NT2/D1 (cell line): ENCODE data around the gene ACTR3C.
"Not testable (repeated sequence)": the region's sequence is repeated elsewhere in the genome, so short reads cannot be mapped to it uniquely, and the experiment has no call there.

ENCODE experiments used
- DNase-seq: peaks from one replicate; pipeline ENCODE4 v3.0.0-alpha.2; 2011; ENCODE audit warnings: low read depth, low spot score
- H3K27me3 ChIP-seq: 2 replicates; pipeline ENCODE4 v1.6.0; 2011; ENCODE audit warnings: mild to moderate bottlenecking; ENCODE audit not compliant: insufficient read length, insufficient read depth
- H3K36me3 ChIP-seq: 2 replicates; pipeline ENCODE4 v1.6.1; 2011; ENCODE audit warnings: mild to moderate bottlenecking, low read length, mixed read lengths; ENCODE audit not compliant: insufficient read depth, insufficient read length
- H3K4me1 ChIP-seq: 2 replicates; pipeline ENCODE4 v1.5.1; 2011; ENCODE audit not compliant: insufficient read depth, insufficient read length
- H3K4me3 ChIP-seq: 2 replicates; pipeline ENCODE4 v1.5.1; 2011; ENCODE audit warnings: low read depth; ENCODE audit not compliant: insufficient read length
- H3K9ac ChIP-seq: 2 replicates; pipeline ENCODE4 v1.6.0; 2011; ENCODE audit warnings: low read depth; ENCODE audit not compliant: insufficient read length
- H3K9me3 ChIP-seq: 2 replicates; pipeline ENCODE4 v1.5.1; 2011; ENCODE audit warnings: mild to moderate bottlenecking, low read length; ENCODE audit not compliant: insufficient read depth

The ACTR3C gene

DNA sequence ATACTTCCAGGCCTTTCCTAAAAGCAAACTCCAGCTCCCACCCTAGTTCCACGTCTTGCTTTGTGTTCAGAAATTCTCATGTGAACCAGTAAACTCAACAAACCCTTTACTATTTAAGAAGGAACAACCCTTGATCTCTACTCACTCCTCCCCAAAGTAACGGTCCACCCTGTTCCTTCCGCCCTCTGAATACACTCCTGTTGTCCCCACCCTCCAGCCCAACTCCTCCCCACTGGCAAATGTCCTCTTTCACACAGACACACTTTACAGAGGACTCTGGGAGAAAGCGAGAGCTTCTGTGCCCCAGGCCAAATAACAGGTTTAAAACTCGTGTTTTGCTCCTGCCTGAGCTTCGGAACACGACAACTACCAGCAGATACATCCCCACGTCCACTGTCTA is 55.1 kb downstream of the ACTR3C start:
- H3K9ac ChIP-seq, H3K4me1 ChIP-seq, H3K36me3 ChIP-seq, DNase-seq, H3K27me3 ChIP-seq, H3K4me3 ChIP-seq, H3K9me3 ChIP-seq: not testable (repeated sequence)

DNA sequence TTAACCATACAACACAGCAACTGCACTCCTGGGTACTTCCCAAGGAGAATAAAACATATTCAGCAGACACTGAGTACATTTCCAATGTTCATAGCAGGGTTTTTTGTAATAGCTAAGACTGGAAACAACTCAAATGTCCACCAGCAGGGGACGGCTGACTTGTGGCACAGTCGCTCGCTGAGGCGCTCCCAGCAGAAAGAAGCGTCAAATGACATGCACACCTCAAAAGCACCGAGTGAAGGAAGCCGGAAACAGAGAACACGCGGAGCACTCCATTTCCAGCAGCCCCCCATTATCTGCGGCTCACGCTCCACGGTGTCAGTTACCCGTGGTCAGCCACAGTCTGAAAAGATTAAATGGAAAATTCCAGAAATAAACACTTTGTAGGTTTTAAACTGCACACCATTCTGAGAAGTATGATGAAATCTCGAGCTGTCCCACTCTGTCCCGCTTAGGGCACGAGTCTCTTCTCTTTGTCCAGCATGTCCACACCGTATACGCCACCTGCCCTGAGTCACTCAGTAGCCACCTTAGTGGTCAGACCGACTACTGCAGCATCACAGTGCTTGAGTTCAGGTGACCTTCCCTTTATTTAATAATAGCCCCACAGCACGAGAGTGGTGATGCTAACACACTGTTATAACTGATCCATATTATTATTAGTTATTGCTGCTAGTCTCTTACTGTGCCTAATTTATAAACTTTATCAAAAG is 56.2 kb downstream of the ACTR3C start:
- H3K9me3 ChIP-seq, H3K9ac ChIP-seq, DNase-seq, H3K36me3 ChIP-seq, H3K4me3 ChIP-seq, H3K4me1 ChIP-seq, H3K27me3 ChIP-seq: not testable (repeated sequence)

- DNase-seq: not testable (repeated sequence)
These were observed 60.7 kb downstream of the ACTR3C start for GRCh38 chr7:150262656-150263055.

GRCh38 chr7:150247745-150248144 is 75.6 kb downstream of the ACTR3C start:
- not testable (repeated sequence) for H3K36me3 ChIP-seq, H3K9ac ChIP-seq, H3K9me3 ChIP-seq, H3K4me3 ChIP-seq, H3K27me3 ChIP-seq, H3K4me1 ChIP-seq, DNase-seq

More at GRCh38 chr7:150262656-150263055, 60.7 kb downstream of the ACTR3C start:
- H3K36me3 ChIP-seq, H3K27me3 ChIP-seq, H3K4me1 ChIP-seq, H3K9me3 ChIP-seq, H3K9ac ChIP-seq, H3K4me3 ChIP-seq: not testable (repeated sequence)

DNA sequence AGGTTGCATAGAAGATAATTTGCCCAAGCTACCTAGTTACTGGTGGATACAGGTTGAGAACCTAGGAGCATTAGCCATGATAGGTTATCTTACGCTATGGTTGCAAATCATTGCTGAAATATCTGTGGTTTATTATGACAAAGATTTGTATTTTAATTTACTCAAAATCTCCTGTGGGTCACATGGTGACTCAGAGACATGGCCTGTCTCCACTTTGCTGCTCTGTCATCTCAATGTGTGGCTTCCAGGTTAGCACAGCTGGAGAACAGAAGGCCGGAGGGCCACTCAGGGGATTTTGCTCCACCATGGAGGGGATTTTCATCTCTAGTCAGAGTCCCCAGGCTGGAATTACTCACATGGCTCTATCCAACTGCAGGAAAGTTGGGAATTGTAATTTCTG is 78.1 kb downstream of the ACTR3C start:
- not testable (repeated sequence) for DNase-seq, H3K9ac ChIP-seq, H3K4me1 ChIP-seq, H3K4me3 ChIP-seq, H3K36me3 ChIP-seq, H3K27me3 ChIP-seq, H3K9me3 ChIP-seq

DNA sequence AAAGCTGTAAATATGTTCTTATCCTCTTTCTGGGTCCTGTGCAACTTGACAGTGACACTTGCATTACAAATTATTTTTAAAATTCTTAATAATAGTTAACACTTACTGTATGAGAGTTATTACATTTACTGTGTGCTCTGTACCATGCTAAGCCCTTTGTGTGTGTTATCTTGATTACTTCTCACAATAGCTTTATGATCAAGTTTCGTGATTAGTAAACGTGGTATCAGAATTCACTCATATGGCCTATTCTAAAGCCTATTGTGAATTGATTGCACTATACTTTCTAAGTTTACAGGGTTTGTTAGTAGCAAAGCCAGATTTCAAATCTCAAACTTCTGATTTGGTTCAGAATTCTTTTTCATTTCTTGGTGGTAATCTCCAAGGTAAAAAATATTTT is 80.4 kb downstream of the ACTR3C start:
- H3K9ac ChIP-seq, H3K4me1 ChIP-seq: not testable (repeated sequence)

DNA sequence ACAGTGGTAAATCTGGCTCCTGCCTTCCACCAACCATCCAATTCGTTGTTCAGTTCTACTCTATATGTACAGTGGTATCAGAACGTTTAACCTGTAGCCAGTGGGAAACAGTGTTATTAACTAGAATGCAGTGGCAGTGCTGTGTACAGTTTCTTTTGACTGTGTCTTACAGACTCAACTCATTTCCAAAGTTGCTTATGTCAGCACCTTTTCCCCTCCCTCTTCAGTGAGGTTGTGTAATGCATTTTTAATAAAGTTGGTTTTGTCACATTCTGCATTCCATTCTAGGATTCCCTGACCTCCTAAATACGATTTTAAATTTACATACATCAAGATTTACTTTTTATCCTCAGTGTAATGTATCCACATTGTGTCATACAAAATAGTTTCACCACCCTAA is 97.9 kb downstream of the ACTR3C start:
- H3K4me3 ChIP-seq, H3K4me1 ChIP-seq, H3K9ac ChIP-seq, DNase-seq, H3K9me3 ChIP-seq, H3K36me3 ChIP-seq: not testable (repeated sequence)
- peaks cover 18% of the 10 kb centered on the region for H3K27me3 ChIP-seq

More for the DNA sequence above, 80.4 kb downstream of the ACTR3C start:
- DNase-seq, H3K9me3 ChIP-seq, H3K27me3 ChIP-seq, H3K4me3 ChIP-seq, H3K36me3 ChIP-seq: not testable (repeated sequence)

DNA sequence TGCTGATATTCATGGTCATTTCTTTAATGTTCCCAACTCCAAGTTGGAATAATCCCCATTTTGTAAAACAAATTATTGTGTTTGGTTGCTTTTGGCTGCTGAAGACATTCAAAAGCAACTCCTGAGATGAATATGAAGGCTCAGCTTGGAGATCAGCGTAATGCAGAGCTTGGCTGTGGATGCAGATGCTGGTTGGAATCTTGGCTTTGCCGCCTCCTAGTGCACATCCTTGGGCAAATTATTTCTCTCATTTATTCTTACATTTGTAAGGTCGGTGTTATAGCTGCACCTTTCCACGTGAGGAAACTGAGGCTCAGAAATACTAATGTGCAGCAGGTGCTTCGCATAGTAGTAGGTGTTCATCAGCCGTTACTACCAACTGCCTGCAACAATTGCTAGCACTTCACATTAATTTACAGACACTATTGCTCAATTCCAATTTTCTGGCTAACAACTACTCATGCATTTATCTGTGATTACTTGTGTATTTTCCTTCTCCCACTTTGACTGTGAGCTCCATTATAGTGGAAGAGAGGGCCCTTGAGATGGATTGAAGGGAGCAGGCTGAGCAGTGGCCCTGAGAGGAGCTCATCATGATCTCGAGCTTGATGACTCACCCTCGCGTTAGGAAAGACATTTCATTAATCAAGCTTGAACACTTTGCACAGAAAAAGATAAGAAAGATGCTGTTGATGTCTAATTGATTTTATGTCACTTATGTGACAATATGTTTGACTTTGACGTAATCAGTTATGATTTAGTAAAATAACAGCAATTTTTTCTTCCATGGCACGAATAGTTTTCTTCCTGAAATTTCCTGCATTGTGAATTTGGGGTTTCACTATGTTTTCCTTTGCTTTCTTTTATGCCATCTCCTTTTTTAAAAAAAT is 101.0 kb downstream of the ACTR3C start:
- H3K4me3 ChIP-seq, H3K4me1 ChIP-seq, H3K9ac ChIP-seq, H3K36me3 ChIP-seq, H3K9me3 ChIP-seq: not testable (repeated sequence)
- peak; percentile 3 for DNase-seq
- peaks cover 28% of the 10 kb centered on the region for H3K27me3 ChIP-seq

GRCh38 chr7:150220673-150221181 is 102.6 kb downstream of the ACTR3C start:
- H3K4me1 ChIP-seq, H3K9me3 ChIP-seq, DNase-seq, H3K9ac ChIP-seq, H3K36me3 ChIP-seq: not testable (repeated sequence)
- peak overlapping the region; percentile 29 for H3K4me3 ChIP-seq
- peaks cover 28% of the 10 kb centered on the region for H3K27me3 ChIP-seq

GRCh38 chr7:150219941-150220658 is 103.2 kb downstream of the ACTR3C start:
- not testable (repeated sequence) for DNase-seq, H3K4me3 ChIP-seq, H3K9ac ChIP-seq, H3K9me3 ChIP-seq, H3K36me3 ChIP-seq, H3K4me1 ChIP-seq
- H3K27me3 ChIP-seq: peaks cover 28% of the 10 kb centered on the region

DNA sequence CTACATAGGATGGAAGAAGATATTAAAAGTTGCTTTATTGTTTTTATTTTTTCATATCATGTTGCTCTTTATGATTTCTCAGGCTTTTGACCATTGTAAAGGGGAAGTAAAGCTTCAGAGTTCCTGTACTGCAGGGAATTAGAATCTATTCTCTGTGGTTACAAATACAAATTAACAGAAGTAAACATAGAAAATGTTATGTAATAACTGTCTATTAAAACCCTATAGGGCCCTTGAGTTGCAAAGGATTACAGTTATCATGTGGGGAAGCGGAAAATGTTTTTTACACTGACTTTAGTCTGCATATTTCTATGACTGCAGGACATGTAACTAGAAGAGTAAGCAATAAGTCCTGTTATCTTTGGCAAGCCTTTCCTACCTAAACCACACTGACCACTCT is 116.5 kb downstream of the ACTR3C start:
- H3K9ac ChIP-seq, DNase-seq, H3K4me1 ChIP-seq, H3K27me3 ChIP-seq, H3K36me3 ChIP-seq, H3K9me3 ChIP-seq, H3K4me3 ChIP-seq: not testable (repeated sequence)
